Hepatocyte (in vitro differentiated cells): ENCODE data around the gene PGA4. TPM values are rescaled to one million over a fixed set of nuclear protein-coding genes. Genes with fewer than 3 reads are reported as not detected.
"Not testable (repeated sequence)": the region's sequence is repeated elsewhere in the genome, so short reads cannot be mapped to it uniquely, and the experiment has no call there.

Experiments used
- DNase-seq: peaks from one replicate; pipeline ENCODE4 v3.0.0-alpha.2; 2016; ENCODE audit warnings: low spot score
- H2AFZ ChIP-seq: fragments of 200-600 bp; sonication (generic); 2 replicates; pipeline ENCODE4 v1.6.0; 2016; ENCODE audit warnings: antibody characterized with exemption, mild to moderate bottlenecking
- H3K27ac ChIP-seq: fragments of 200-600 bp; sonication (generic); 2 replicates; pipeline ENCODE4 v1.5.1; 2016; ENCODE audit warnings: mild to moderate bottlenecking
- H3K27me3 ChIP-seq: fragments of 200-600 bp; sonication (generic); 2 replicates; pipeline ENCODE4 v1.6.1; 2016
- H3K36me3 ChIP-seq: fragments of 200-600 bp; sonication (generic); replicated peaks from 2 replicates; pipeline ENCODE4 v1.5.1; 2016; ENCODE audit warnings: low read depth; ENCODE audit not compliant: insufficient read depth
- H3K4me1 ChIP-seq: fragments of 200-600 bp; sonication (generic); 2 replicates; pipeline ENCODE4 v1.5.1; 2016; ENCODE audit warnings: mild to moderate bottlenecking, moderate library complexity; ENCODE audit not compliant: insufficient read depth
- H3K4me2 ChIP-seq: fragments of 200-600 bp; sonication (generic); 2 replicates; pipeline ENCODE4 v1.6.0; 2016
- H3K4me3 ChIP-seq: fragments of 200-600 bp; sonication (generic); 2 replicates; pipeline ENCODE4 v1.5.1; 2016; ENCODE audit warnings: mild to moderate bottlenecking
- H3K79me2 ChIP-seq: fragments of 200-600 bp; sonication (generic); 2 replicates; pipeline ENCODE4 v1.6.0; 2017; ENCODE audit warnings: mild to moderate bottlenecking
- H3K9me2 ChIP-seq: fragments of 200-600 bp; sonication (generic); replicated peaks from 2 replicates; pipeline ENCODE4 v1.6.0; 2017; ENCODE audit warnings: mild to moderate bottlenecking; ENCODE audit not compliant: insufficient read depth
- H3K9me3 ChIP-seq: fragments of 200-600 bp; sonication (generic); 2 replicates; pipeline ENCODE4 v1.5.1; 2016; ENCODE audit warnings: low read depth, mild to moderate bottlenecking
- H4K20me1 ChIP-seq: fragments of 200-600 bp; sonication (generic); 2 replicates; pipeline ENCODE4 v1.6.0; 2016; ENCODE audit warnings: mild to moderate bottlenecking; ENCODE audit not compliant: insufficient read depth, poor library complexity, severe bottlenecking
- WGBS: methylation state at CpG from one replicate; pipeline ENCODE4 v1.1.6; 2016; ENCODE audit warnings: low lambda C conversion rate; ENCODE audit errors: missing lambda C conversion rate; 5-methylcytosine and 5-hydroxymethylcytosine counted together
- polyA plus RNA-seq: library from polyadenylated mRNA; unstranded; fragments of >200 nt; fragmentation: Nextera tagmentation; extraction: Ambion mirVana; gene quantifications from 2 replicates; pipeline ENCODE4 v1.2.1, GENCODE V29; 2016
- total RNA-seq: library from RNA; depleted of rRNA; stranded (reverse); fragments of >200 nt; gene quantifications from 2 replicates; pipeline ENCODE4 v1.2.3, GENCODE V29; 2014

Gene PGA4
- total and polyA plus RNA-seq, 2 experiments from 2014 or later: 2.0 to 16.2 TPM

- H3K4me2 ChIP-seq, H3K9me3 ChIP-seq, H3K79me2 ChIP-seq, H3K27me3 ChIP-seq, H3K4me3 ChIP-seq, H2AFZ ChIP-seq, H3K27ac ChIP-seq, H3K4me1 ChIP-seq, H3K9me2 ChIP-seq, H3K36me3 ChIP-seq, DNase-seq, H4K20me1 ChIP-seq: not testable (repeated sequence)
- WGBS: no CpG with 5 or more reads among the region's 5 CpGs
Measured at GRCh38 chr11:61222692-61223091, 545 bp downstream of the PGA4 start.

GRCh38 chr11:61226457-61227137, 4.5 kb downstream of the PGA4 start:
- not testable (repeated sequence) for DNase-seq, H3K4me1 ChIP-seq, H3K9me2 ChIP-seq, H4K20me1 ChIP-seq, H3K9me3 ChIP-seq, H3K27me3 ChIP-seq, H3K79me2 ChIP-seq, H2AFZ ChIP-seq, H3K4me3 ChIP-seq, H3K4me2 ChIP-seq, H3K36me3 ChIP-seq, H3K27ac ChIP-seq
- no CpG with 5 or more reads among the region's 10 CpGs for WGBS

GRCh38 chr11:61229458-61229857, 7.3 kb downstream of the PGA4 start:
- H3K4me1 ChIP-seq, H3K79me2 ChIP-seq, H3K27me3 ChIP-seq, H4K20me1 ChIP-seq, H3K27ac ChIP-seq, H3K9me2 ChIP-seq, H2AFZ ChIP-seq, H3K9me3 ChIP-seq, H3K36me3 ChIP-seq, H3K4me3 ChIP-seq, DNase-seq, H3K4me2 ChIP-seq: not testable (repeated sequence)
- WGBS: no CpG with 5 or more reads among the region's 6 CpGs

- not testable (repeated sequence) for H3K27me3 ChIP-seq, H2AFZ ChIP-seq, H3K27ac ChIP-seq, H3K4me2 ChIP-seq, DNase-seq, H3K36me3 ChIP-seq, H3K4me1 ChIP-seq, H3K4me3 ChIP-seq, H3K79me2 ChIP-seq, H3K9me3 ChIP-seq, H4K20me1 ChIP-seq, H3K9me2 ChIP-seq
- WGBS: no CpG with 5 or more reads among the region's 15 CpGs
Measured at GRCh38 chr11:61231033-61231432, 8.9 kb downstream of the PGA4 start.

- 92% methylated on average over 3 of the region's 5 CpGs for WGBS
- not testable (repeated sequence) for H3K4me2 ChIP-seq, H3K4me1 ChIP-seq, H4K20me1 ChIP-seq, H3K79me2 ChIP-seq, H3K9me3 ChIP-seq, H3K4me3 ChIP-seq, H3K9me2 ChIP-seq, H3K27ac ChIP-seq, H3K27me3 ChIP-seq, H3K36me3 ChIP-seq, DNase-seq, H2AFZ ChIP-seq
Measured at GRCh38 chr11:61231585-61231984, 9.4 kb downstream of the PGA4 start.

GRCh38 chr11:61232548-61233145, 10.5 kb downstream of the PGA4 start:
- not testable (repeated sequence) for DNase-seq, H3K9me2 ChIP-seq, H3K36me3 ChIP-seq, H3K4me3 ChIP-seq, H3K27ac ChIP-seq, H3K9me3 ChIP-seq, H3K4me1 ChIP-seq, H4K20me1 ChIP-seq, H3K27me3 ChIP-seq, H3K4me2 ChIP-seq, H2AFZ ChIP-seq, H3K79me2 ChIP-seq
- WGBS: no CpG with 5 or more reads among the region's 3 CpGs

- not testable (repeated sequence) for H4K20me1 ChIP-seq, H3K79me2 ChIP-seq, H3K4me1 ChIP-seq, H3K4me3 ChIP-seq, H3K27me3 ChIP-seq, H3K9me2 ChIP-seq, DNase-seq, H2AFZ ChIP-seq, H3K36me3 ChIP-seq, H3K4me2 ChIP-seq, H3K27ac ChIP-seq, H3K9me3 ChIP-seq
- WGBS: no CpG with 5 or more reads among the region's 4 CpGs
Measured at GRCh38 chr11:61237130-61237529, 15.0 kb downstream of the PGA4 start.

GRCh38 chr11:61240288-61240687, 18.1 kb downstream of the PGA4 start:
- 55% methylated on average over 8 of the region's 8 CpGs for WGBS
- H3K9me2 ChIP-seq, H3K4me2 ChIP-seq, H3K4me3 ChIP-seq, DNase-seq, H3K79me2 ChIP-seq, H3K27ac ChIP-seq, H4K20me1 ChIP-seq, H3K27me3 ChIP-seq, H3K4me1 ChIP-seq, H3K9me3 ChIP-seq, H3K36me3 ChIP-seq, H2AFZ ChIP-seq: not testable (repeated sequence)

- not testable (repeated sequence) for H3K79me2 ChIP-seq, H3K36me3 ChIP-seq, H3K4me2 ChIP-seq, H3K4me3 ChIP-seq, DNase-seq, H2AFZ ChIP-seq, H4K20me1 ChIP-seq, H3K9me3 ChIP-seq, H3K9me2 ChIP-seq, H3K27me3 ChIP-seq, H3K4me1 ChIP-seq, H3K27ac ChIP-seq
- WGBS: no CpG with 5 or more reads among the region's 8 CpGs
Measured at GRCh38 chr11:61240875-61241274, 18.7 kb downstream of the PGA4 start, which contains the start of gene PGA5. Gene PGA5, plus strand, starts transcription at chr11:61241175. Its CDS starts 52 bp downstream, at chr11:61241227.
